ENCODE results near the gene FGF16. TPM values are rescaled to one million over a fixed set of nuclear protein-coding genes. Genes with fewer than 3 reads are reported as not detected.

FGF16 gene
- polyA plus RNA-seq, 1 of the 3 experiments (the other 2 are of a cell fraction), result not detected

GRCh38 chrX:77450996-77451395 is 3.8 kb downstream of the FGF16 start:
- Histone ChIP-seq H2AFZ (ENCODE audit: low read depth) (no peak overlapping the region), H3K36me3 (replicated peaks in 1 of 2; ENCODE audit: control insufficient read depth in 1 of 2, insufficient read depth in 2 of 2, low read length in 1 of 2) (no peaks in the 10 kb centered on the region), H3K27me3 (ENCODE audit: insufficient read depth) (peaks cover 8% of the 10 kb centered on the region; the same call in 1 of the 2 replicates), H3K9ac (no peak overlapping the region), H4K20me1 (ENCODE audit: insufficient read depth) (no peaks in the 10 kb centered on the region), H3K9me3 (no peaks in the 10 kb centered on the region), H3K79me2 (ENCODE audit: insufficient read depth) (no peaks in the 10 kb centered on the region), H3K4me3 (ENCODE audit: low read depth in 2 of 2, low read length in 1 of 2) (no peak overlapping the region), H3K9me2 (no peaks in the 10 kb centered on the region), H3K4me1 (ENCODE audit: control insufficient read depth in 1 of 2, insufficient read depth in 2 of 2, low read depth in 1 of 2, low read length in 1 of 2) (no peaks in the 10 kb centered on the region; a peak in 1 of 4 replicates), H3K4me2 (no peak overlapping the region), H3F3A (replicated peaks; ENCODE audit: insufficient read depth) (peaks cover 4% of the 10 kb centered on the region), H3K27ac (ENCODE audit: low read depth in 2 of 2, low read length in 1 of 2) (peak overlapping the region in 1 of 2 experiments; percentile 59; a peak in 2 of 4 replicates)
- WGBS (ENCODE audit: low lambda C conversion rate), result 27% methylated on average over 1 of the region's 1 CpG
- ChIA-PET POLR2A (no interaction called here), CTCF (interaction anchor here (0.7 kb wide), 1 partner anchor 11 kb away, joined by 3 read pairs; no protein-coding TSS in a partner anchor)
- TF ChIP-seq RXRA (IDR thresholded peaks at IDR 0.05; ENCODE audit: borderline replicate concordance, low read depth) (no peak), TAF1 (IDR thresholded peaks at IDR 0.05; ENCODE audit: borderline replicate concordance, low read depth, low read length) (no peak), REST (IDR thresholded peaks at IDR 0.05; ENCODE audit: low read depth, low read length) (no peak), FOSL2 (IDR thresholded peaks at IDR 0.05; ENCODE audit: borderline replicate concordance, low read depth) (no peak), YY1 (IDR thresholded peaks at IDR 0.05; ENCODE audit: low read depth) (no peak), RCOR1 (IDR thresholded peaks at IDR 0.05; ENCODE audit: low read length) (no peak), SIN3A (IDR thresholded peaks at IDR 0.05; ENCODE audit: borderline replicate concordance, low read depth, low read length) (no peak), RFX5 (IDR thresholded peaks at IDR 0.05; ENCODE audit: low read length) (no peak), GABPA (IDR thresholded peaks at IDR 0.05; ENCODE audit: low read depth) (no peak), GATA2 (CRISPR knock-in tag; IDR thresholded peaks at IDR 0.05) (no peak), MEF2A (IDR thresholded peaks at IDR 0.05; ENCODE audit: borderline replicate concordance, low read depth) (no peak), RAD21 (IDR thresholded peaks at IDR 0.05; ENCODE audit: low read length) (no peak), TCF12 (IDR thresholded peaks at IDR 0.05) (no peak), FOXM1 (IDR thresholded peaks at IDR 0.05; ENCODE audit: low read depth) (no peak), ELF1 (IDR thresholded peaks at IDR 0.05) (no peak)
- TF ChIP-seq, protein P1, sequence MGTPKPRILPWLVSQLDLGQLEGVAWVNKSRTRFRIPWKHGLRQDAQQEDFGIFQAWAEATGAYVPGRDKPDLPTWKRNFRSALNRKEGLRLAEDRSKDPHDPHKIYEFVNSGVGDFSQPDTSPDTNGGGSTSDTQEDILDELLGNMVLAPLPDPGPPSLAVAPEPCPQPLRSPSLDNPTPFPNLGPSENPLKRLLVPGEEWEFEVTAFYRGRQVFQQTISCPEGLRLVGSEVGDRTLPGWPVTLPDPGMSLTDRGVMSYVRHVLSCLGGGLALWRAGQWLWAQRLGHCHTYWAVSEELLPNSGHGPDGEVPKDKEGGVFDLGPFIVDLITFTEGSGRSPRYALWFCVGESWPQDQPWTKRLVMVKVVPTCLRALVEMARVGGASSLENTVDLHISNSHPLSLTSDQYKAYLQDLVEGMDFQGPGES (IDR thresholded peaks at IDR 0.05; ENCODE audit: low read depth, low read length), result no peak
- TF ChIP-seq, protein P2, sequence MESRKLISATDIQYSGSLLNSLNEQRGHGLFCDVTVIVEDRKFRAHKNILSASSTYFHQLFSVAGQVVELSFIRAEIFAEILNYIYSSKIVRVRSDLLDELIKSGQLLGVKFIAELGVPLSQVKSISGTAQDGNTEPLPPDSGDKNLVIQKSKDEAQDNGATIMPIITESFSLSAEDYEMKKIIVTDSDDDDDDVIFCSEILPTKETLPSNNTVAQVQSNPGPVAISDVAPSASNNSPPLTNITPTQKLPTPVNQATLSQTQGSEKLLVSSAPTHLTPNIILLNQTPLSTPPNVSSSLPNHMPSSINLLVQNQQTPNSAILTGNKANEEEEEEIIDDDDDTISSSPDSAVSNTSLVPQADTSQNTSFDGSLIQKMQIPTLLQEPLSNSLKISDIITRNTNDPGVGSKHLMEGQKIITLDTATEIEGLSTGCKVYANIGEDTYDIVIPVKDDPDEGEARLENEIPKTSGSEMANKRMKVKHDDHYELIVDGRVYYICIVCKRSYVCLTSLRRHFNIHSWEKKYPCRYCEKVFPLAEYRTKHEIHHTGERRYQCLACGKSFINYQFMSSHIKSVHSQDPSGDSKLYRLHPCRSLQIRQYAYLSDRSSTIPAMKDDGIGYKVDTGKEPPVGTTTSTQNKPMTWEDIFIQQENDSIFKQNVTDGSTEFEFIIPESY (IDR thresholded peaks at IDR 0.05; ENCODE audit: borderline replicate concordance, low read depth), result no peak
- DNase-seq, result no peak
